ENCODE results near the gene RAB36.

RAB36 gene

DNA sequence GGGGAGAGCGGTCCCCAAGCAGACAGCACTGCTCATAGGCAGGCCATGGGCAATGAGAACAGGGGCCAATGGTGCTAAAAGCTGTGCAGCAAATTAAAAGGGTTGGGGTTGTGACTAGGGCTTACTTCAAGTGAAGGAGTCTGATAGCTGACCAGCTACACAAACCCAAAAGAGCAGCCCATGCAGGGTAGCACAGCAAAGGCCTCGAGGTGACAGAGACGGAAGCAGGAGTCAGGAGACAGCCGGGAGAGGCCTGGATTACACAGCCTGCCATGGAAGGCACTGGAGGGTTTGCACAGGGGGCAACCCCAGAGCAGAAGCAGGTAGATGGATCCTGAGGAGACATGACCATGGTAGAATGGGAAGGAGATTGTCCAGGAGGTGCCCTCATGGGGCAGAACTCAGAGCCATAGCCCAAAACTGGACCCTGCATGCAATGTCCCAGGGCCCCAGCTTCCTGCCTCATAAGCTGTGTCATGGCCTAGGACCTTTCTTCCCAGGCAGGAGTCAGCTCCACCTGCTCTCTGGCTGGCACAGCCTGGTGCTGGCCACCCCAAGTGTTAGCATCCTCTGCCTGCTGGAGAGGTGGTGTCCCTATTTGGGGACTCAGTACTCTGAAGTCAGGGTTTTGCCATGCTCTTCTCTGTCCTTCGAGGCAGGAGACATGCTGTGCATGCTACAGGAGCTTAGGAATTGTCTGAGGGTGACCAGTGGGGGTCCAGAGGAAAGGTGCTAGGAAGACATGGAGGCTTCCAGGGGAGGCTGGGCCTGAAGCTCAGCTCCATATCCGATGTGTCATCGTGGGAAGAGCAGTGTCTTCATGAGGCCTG, 36.8 kb upstream of the RAB36 start:
- DNase-seq (ENCODE audit: low spot score), result no peak

DNA sequence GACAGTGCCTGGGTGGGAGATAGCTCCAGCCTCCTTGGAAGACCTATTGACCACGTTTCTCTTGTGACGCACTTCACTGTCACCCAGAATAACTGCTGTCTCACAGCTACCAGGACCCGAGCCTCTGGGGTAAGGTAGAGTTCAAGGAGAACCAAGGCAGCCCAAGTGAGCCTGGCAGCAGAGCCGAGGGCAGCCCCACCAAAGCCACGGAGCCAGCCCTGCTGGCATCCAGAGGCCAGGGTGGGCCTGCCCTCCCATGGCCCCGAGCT, 36.3 kb upstream of the RAB36 start:
- no peak for DNase-seq (ENCODE audit: low spot score)

GRCh38 chr22:23109441-23109978, 35.8 kb upstream of the RAB36 start:
- no peak for DNase-seq (ENCODE audit: low spot score)

- DNase-seq (ENCODE audit: low spot score), result no peak
Observed at GRCh38 chr22:23110190-23110921, 34.9 kb upstream of the RAB36 start.

DNA sequence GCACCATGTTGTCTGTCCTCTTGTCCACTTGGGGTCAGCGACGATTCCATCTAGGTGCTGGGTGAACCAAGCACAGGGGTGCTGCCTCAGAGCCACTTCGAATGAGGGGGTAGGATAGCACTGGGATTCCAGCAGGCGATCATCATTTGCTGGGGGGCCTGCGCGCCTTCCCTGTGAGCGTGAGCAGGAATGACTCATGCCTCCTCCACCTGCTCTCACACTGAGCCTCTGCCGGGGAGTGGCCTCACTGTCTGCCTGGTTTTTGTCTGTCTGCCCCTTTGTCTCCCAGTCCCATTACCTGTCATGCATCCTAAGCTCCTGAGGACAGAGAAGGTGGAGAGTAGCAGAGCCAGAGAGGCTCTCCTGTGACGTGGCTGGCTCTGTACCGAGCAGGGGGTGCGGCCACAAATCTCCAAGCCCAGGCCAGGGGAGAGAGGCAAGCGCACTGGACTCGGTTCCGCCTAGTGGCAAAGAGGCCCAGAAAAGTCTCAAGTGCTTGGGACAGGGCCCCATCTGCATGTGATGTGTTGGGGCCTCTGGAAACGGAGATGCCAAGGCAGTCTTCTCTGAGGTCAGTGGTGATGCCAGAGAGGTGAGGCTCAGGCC, 34.3 kb upstream of the RAB36 start:
- no peak for DNase-seq (ENCODE audit: low spot score)

- no peak for DNase-seq (ENCODE audit: low spot score)
Observed at GRCh38 chr22:23112472-23113012, 32.7 kb upstream of the RAB36 start.

GRCh38 chr22:23113067-23113846, 32.0 kb upstream of the RAB36 start:
- no peak for DNase-seq (ENCODE audit: low spot score)

- DNase-seq (ENCODE audit: low spot score), result no peak
Observed at GRCh38 chr22:23113847-23114720, 31.2 kb upstream of the RAB36 start.

- DNase-seq (ENCODE audit: low spot score), result no peak
Observed at GRCh38 chr22:23114721-23115020, 30.6 kb upstream of the RAB36 start.

GRCh38 chr22:23115369-23115768, 29.9 kb upstream of the RAB36 start:
- DNase-seq (ENCODE audit: low spot score), result no peak

DNA sequence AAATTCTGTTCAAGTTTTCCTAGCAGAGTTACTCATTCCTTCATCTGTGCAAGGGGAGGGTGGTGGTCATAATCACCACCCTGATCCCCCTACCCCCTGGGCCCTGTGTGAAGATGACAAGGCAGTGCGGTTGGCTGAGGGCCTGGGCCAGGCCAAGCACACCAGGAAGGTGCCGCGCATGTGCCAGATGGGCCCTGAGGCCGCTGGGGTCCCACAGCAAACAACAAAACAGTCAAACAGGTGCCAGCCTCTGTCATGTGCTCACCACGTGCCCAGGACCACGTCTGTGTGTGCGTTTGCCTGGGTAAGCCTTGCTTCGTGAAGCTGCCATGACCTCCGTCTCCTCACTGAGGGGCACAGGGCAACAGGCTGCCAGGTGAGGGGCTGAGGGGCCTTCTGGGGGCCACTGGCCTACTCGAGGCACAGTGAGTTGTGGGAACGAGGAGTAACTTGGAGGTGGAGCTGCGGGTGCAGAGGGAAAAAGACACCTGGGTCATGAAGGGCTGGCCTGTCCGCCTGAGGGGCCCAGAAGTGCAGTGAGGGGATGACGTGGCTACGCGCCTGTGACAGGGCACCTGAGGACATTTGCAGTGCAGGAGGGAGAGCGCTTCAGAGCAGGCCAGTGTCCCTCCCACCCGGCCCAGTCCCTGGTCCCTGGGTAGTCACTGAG, 29.3 kb upstream of the RAB36 start:
- DNase-seq (ENCODE audit: low spot score), result no peak

GRCh38 chr22:23116506-23117263, 28.6 kb upstream of the RAB36 start:
- no peak for DNase-seq (ENCODE audit: low spot score)

DNA sequence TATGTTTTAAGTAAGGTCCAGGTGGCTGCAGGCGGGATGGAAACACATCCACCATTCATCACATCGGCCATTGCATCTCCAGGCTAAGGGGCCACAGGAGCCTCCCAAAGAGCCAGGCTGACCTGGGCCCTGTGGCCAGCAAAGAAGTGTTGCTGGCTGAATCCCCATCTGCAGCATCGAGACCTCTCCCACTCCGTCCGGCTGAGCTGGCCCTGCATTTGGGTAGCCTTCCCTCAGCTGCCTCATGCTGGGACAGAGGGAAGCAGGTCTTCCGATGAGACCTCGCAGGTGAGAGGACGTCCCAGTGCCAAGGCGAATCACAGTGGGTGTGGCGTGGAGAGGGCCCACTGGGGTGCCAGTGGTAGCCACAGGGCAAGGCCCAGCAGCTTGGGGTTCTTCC, 28.0 kb upstream of the RAB36 start:
- no peak for DNase-seq (ENCODE audit: low spot score)

GRCh38 chr22:23117891-23118646, 27.2 kb upstream of the RAB36 start:
- no peak for DNase-seq (ENCODE audit: low spot score)

- no peak for DNase-seq (ENCODE audit: low spot score)
Observed at GRCh38 chr22:23118647-23119493, 26.4 kb upstream of the RAB36 start.

- no peak for DNase-seq (ENCODE audit: low spot score)
Observed at GRCh38 chr22:23119494-23120414, 25.5 kb upstream of the RAB36 start.

DNA sequence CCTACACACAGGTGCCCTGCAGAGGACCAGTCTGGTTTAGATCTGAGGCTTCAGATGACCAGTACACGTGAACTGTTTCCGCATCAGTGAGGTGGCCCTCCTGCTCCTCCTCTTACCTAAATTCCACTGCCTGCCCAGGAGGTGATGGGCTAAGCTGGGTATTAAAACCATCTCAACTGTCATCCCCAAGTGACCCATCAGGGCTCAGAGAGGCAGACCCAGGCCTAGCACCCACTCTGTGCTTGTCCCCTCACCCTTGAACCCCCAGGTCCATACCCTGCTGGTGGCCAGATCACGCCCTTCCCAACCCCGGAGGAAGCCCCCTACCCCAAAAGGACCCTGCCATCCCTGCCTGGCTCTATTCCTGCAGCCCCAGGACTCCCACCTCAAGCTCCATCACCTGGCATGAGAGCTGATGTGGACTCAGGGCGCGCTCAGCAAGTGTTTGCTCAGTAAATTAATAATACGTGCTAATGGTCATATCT, 24.8 kb upstream of the RAB36 start:
- no peak for DNase-seq (ENCODE audit: low spot score)
